Pancreas (tissue), 10 donors: ENCODE data around the gene CNTFR. TPM values are rescaled to one million over a fixed set of nuclear protein-coding genes. Genes with fewer than 3 reads are reported as not detected.

Experiments
- ATAC-seq, 4 donors: fragments of 200-7000 bp; cut with Tn5 transposase; one replicate each; pipeline versions ENCODE4 v1.8.0 to v1.9.1; 2020; ENCODE audit warnings: mild to moderate bottlenecking in 4 of 4, moderate library complexity in 4 of 4
- DNase-seq, 6 donors: peaks; one replicate each; pipeline ENCODE4 v3.0.0-alpha.2; 2020
- FAIRE-seq: peaks from 2 replicates; lab custom pipeline; 2012; peaks lifted over from hg19 to GRCh38; lab: Jason Lieb, UNC
- H3K27ac ChIP-seq, 4 donors: fragments of 200-600 bp; sonication (generic); 1 replicate in 3 of 4; 2 replicates in 1 of 4; pipeline versions ENCODE4 v1.5.0 to v1.8.0; 2020
- H3K27me3 ChIP-seq, 4 donors: fragments of 200-600 bp; one replicate each; pipeline ENCODE4 v1.8.0; 2021
- H3K36me3 ChIP-seq, 3 donors: fragments of 200-600 bp; sonication (generic) in 1 of 3; one replicate each; pipeline versions ENCODE4 v1.5.0 to v1.8.0; 2020 to 2021
- H3K4me1 ChIP-seq, 3 donors: fragments of 200-600 bp; one replicate each; pipeline ENCODE4 v1.8.0; 2021
- H3K4me3 ChIP-seq, 4 donors: fragments of 200-600 bp; sonication (generic) in 2 of 4; one replicate each; pipeline versions ENCODE4 v1.5.0 to v1.8.0; 2020 to 2021
- H3K9me3 ChIP-seq, 4 donors: fragments of 200-600 bp; one replicate each; pipeline ENCODE4 v1.8.0; 2021
- WGBS, 2 donors: extraction: QIAGEN DNeasy Blood & Tissue Kit; methylation state at CpG; one replicate each; pipeline ENCODE4 v1.1.7; 2013; 5-methylcytosine and 5-hydroxymethylcytosine counted together
- intact Hi-C, 3 donors: fragments of 100-400 bp; cut with DNase I; formaldehyde crosslinking; loops; one replicate each; pipeline versions ENCODE4 v1.11.1 to v1.14.2; 2022
- polyA plus RNA-seq, 2 donors: library from polyadenylated mRNA; stranded (reverse); fragments of 200-250 nt; gene quantifications; one replicate each; pipeline ENCODE4 v1.2.3, GENCODE V29; 2013
- total RNA-seq, 6 donors: library from RNA; stranded (reverse); fragmentation: NEBNext Ultra II Directional in 4 of 6; extraction: Animal tissue kit (Norgen Biotek cat#: 25700) in 4 of 6; gene quantifications; one replicate each; pipeline versions ENCODE4 v1.2.1 to v1.2.4, GENCODE V29; 2021 to 2023
- TF ChIP-seq, protein P1 (sequence below), 4 donors: fragments of 200-600 bp; sonication (generic) in 3 of 4; IDR thresholded peaks; one replicate each; pipeline versions ENCODE4 v1.5.0 to v1.8.0; 2021; ENCODE audit warnings: antibody characterized with exemption in 4 of 4
- donor health status: healthy with polysubstance abuse.
- donor health status: DM: no; HTN: no; CAD: no; lungs with moderate emphysema.
- donor health status: DM: no; HTN: no; CAD: no.
- donor health status: control.
- donor health status: control.
- donor health status: Bipolar disorder and iron deficiency.
- donor health status: DM: yes; HTN: yes; CAD: no.
- donor health status: DM: no; HTN: no; CAD: no.
- donor health status: DM: no; HTN: no; CAD: no.
- donor health status: DM: yes; HTN: yes; CAD: no.

The CNTFR gene
- total and polyA plus RNA-seq, 8 donors, result 0.12 to 2.6 (median 0.87) TPM; not detected in 1

DNA sequence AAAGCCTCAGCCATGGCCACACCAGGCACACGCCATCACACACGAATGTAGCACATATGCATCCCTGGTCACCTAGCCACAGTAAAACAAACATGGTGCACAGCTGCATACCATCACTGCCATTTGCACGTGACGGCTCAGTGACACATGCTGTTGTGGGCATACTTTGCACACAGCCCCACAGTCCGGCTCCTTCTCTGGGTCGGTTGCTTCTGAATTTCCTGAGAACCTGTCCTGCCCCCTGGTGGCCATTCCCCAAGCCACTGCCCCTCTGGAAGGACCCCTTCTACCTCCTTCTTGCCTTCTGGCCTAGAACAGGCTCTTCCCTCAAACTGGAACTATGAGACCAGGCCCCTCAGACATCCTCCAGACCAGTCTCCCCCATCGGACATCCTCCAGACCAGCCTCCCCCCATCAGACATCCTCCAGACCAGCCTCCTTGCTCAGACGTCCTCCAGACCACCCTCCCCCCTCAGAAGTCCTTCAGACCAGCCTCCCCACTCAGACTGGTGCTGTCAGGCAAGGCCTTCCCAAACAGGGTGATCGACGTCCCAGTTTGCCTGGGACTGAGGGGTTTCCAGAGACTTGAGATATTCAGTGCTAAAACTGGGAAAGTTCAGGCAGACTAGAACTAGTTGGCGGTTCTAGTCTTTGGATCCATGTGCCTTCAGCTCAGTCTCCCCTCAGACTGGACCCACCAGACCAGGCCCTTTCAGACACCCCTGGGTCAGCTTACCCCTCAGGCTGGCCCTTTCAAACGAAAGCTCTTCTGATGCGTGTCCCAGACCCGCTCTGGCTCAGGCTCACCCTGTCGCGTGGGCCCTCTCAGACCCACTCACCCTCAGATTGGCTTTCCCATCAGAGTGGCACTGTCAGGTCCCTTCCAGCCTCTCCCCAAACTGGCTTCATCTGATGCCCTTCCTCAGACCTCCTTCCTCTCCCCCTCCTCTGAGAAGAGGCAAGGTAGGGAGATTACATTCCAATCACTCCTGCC, 42.4 kb downstream of the CNTFR start:
- DNase-seq (peak in 4 of 6 donors; percentile 30 to 74 (median 37)), FAIRE-seq (no peak), ATAC-seq (peak; percentile 41 to 71 (median 64))
- Histone ChIP-seq H3K4me3 (no peak overlapping the region), H3K27me3 (no peaks in the 10 kb centered on the region), H3K36me3 (no peaks in the 10 kb centered on the region), H3K9me3 (no peaks in the 10 kb centered on the region), H3K4me1 (no peaks in the 10 kb centered on the region), H3K27ac (no peak overlapping the region)
- TF ChIP-seq, protein P1, sequence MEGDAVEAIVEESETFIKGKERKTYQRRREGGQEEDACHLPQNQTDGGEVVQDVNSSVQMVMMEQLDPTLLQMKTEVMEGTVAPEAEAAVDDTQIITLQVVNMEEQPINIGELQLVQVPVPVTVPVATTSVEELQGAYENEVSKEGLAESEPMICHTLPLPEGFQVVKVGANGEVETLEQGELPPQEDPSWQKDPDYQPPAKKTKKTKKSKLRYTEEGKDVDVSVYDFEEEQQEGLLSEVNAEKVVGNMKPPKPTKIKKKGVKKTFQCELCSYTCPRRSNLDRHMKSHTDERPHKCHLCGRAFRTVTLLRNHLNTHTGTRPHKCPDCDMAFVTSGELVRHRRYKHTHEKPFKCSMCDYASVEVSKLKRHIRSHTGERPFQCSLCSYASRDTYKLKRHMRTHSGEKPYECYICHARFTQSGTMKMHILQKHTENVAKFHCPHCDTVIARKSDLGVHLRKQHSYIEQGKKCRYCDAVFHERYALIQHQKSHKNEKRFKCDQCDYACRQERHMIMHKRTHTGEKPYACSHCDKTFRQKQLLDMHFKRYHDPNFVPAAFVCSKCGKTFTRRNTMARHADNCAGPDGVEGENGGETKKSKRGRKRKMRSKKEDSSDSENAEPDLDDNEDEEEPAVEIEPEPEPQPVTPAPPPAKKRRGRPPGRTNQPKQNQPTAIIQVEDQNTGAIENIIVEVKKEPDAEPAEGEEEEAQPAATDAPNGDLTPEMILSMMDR (IDR thresholded peaks at IDR 0.05), result peak in 3 of 4 donors; percentile 32 to 47 (median 46)
- 66 to 69% methylated on average over 16 of the region's 16 CpGs for WGBS, 2 donors
- intact Hi-C loops, result loop anchor here in 2 of 3 donors (10.0 kb wide), 2 partner anchors 48 to 102 kb away; no protein-coding TSS in a partner anchor

DNA sequence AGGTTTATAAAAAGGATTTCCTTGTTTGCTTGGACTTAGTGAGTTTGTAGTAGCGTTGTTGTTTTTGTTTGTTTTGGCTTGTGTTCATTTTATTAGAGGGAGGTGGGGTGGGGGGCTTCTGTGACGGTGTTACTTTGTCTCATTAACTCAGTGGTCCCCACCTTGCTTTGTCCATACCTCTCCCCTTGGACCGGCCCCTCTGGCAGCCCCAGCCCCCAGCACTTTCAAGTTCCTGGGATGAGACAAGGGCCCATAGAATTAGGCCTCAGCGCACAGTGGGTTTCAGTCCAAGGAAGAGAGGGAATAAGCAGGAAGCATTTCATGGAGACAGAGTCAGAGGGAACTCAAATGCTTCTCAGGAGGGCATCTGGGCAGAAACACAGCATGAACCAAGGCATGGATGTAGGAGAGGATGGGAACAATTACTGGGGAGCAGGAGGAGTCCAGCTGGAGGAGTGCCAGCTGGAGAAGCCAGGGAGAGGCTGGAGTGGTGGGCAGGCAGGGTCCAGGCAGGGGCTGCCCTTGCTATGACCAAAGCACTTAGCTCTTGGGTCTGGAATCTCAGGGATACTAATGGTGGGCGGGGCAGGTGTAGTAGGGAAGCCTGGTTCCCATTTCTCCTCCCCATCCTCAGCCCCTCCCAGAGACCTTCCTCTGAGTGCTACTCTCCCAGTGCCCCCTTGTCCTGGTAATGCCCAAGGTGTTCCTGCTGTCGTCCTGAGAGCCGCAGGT, 43.3 kb downstream of the CNTFR start:
- 83% methylated on average over 7 of the region's 7 CpGs for WGBS, 2 donors
- no peak for ATAC-seq
- TF ChIP-seq, protein P1 (IDR thresholded peaks at IDR 0.05), result no peak

DNA sequence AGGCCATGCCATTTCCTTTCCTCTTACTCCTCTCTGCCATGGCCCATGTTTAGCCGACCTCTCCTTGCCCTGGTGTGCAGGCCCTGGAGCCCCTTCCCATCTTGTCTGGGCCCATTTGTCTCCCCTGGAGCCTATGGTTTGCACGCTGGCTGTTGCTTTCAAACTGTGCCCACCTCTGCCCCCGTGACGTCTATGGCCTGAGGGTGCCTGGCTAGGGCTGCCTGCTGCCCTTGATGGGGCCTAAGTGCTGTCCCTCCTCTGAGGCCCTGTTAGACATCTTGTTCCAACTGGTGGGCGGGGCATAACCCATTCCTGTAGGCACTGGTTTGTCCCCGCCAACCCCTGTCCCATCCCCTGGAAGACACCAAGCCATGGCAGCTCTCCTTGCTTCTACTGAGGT, 44.0 kb downstream of the CNTFR start:
- WGBS, 2 donors, result 90 to 93% methylated on average over 6 of the region's 6 CpGs
- no peak for ATAC-seq

More for the DNA sequence above, 43.3 kb downstream of the CNTFR start:
- Histone ChIP-seq H3K27me3 (no peaks in the 10 kb centered on the region), H3K27ac (no peak overlapping the region), H3K4me1 (no peaks in the 10 kb centered on the region), H3K9me3 (no peaks in the 10 kb centered on the region), H3K4me3 (no peak overlapping the region), H3K36me3 (no peaks in the 10 kb centered on the region)
- DNase-seq (peak in 1 of 6 donors; percentile 38), FAIRE-seq (no peak)
- intact Hi-C loops, result loop anchor here in 2 of 3 donors (10.0 kb wide), 2 partner anchors 49 to 101 kb away; no protein-coding TSS in a partner anchor

DNA sequence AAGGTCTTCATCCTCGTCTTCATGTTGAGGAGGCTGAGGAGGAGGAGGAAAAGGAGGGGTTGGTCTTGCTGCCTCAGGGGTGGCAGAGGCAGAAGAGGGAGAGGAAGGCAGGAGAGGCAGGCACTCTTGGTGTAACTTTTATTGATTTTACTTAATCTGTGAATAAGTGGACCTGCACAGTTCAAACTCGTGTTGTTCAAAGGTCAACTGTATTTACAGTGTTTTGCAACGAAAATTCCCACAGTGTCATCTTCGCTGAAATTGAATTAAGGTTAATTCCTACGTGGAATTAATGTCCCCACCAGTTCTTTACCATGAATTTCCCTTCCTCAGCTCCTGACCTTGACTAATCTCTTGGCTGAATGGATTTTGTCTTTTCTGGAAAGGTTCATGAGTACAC, 45.5 kb downstream of the CNTFR start:
- TF ChIP-seq, protein P1 (IDR thresholded peaks at IDR 0.05), result no peak
- no peaks in the 10 kb centered on the region for H3K4me1 ChIP-seq
- no peaks in the 10 kb centered on the region for H3K9me3 ChIP-seq
- H3K27ac ChIP-seq, result no peak overlapping the region
- no peak overlapping the region for H3K4me3 ChIP-seq
- no peak for ATAC-seq
- no peaks in the 10 kb centered on the region for H3K36me3 ChIP-seq
- intact Hi-C loops, result loop anchor here in 2 of 3 donors (10.0 kb wide), 2 partner anchors 51 to 99 kb away; no protein-coding TSS in a partner anchor
- 14% methylated on average over 5 of the region's 5 CpGs for WGBS, 2 donors
- no peak for FAIRE-seq
- no peak for DNase-seq
- H3K27me3 ChIP-seq, result no peaks in the 10 kb centered on the region

More for the DNA sequence above, 44.0 kb downstream of the CNTFR start:
- Histone ChIP-seq H3K36me3 (no peaks in the 10 kb centered on the region), H3K27me3 (no peaks in the 10 kb centered on the region), H3K9me3 (no peaks in the 10 kb centered on the region), H3K4me1 (no peaks in the 10 kb centered on the region), H3K4me3 (no peak overlapping the region), H3K27ac (no peak overlapping the region)
- intact Hi-C loops, result loop anchor here in 2 of 3 donors (10.0 kb wide), 2 partner anchors 49 to 101 kb away; no protein-coding TSS in a partner anchor
- FAIRE-seq (no peak), DNase-seq (peak in 1 of 6 donors; percentile 30)
- TF ChIP-seq, protein P1 (IDR thresholded peaks at IDR 0.05), result no peak
